RKO (cell line): ENCODE measurements around the gene RNF168.
"Not testable (repeated sequence)": the region's sequence is repeated elsewhere in the genome, so short reads cannot be mapped to it uniquely, and the experiment has no call there.

Experiments
- DNase-seq: peaks from one replicate; pipeline ENCODE4 v3.0.0-alpha.2; 2016; ENCODE audit warnings: low spot score

Gene RNF168

DNA sequence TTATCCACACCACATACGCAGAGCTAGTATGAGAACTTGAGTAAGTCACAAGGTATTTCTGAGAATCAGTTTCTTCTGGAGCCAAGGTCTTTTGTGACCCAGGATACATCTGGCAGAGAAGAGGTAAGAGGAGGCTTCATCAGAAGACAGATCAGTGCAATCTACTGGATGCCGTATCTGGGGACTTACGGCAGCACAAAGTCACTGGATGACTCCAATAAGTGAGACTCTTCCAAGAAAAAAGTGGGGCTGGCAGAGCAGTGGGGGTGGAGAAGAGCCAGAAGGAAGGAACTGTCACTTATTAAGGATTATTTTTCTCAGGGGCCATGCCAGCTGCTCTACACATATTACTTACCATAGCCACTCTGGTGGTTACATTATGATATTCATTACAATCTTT, 39.8 kb downstream of the RNF168 start:
- no peak for DNase-seq

DNA sequence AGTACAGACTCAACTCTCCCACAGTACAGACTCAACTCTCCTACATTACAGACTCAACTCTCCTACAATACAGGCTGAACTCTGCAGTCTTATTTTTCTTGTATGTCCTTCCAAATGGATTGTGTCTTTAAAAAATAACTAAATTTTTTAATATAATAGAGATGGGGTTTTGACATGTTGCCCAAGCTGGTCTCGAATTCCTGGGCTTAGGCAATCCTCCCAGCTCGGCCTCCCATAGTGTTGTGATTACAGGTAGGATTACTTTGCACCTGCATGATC, 40.2 kb downstream of the RNF168 start:
- DNase-seq, result no peak

DNA sequence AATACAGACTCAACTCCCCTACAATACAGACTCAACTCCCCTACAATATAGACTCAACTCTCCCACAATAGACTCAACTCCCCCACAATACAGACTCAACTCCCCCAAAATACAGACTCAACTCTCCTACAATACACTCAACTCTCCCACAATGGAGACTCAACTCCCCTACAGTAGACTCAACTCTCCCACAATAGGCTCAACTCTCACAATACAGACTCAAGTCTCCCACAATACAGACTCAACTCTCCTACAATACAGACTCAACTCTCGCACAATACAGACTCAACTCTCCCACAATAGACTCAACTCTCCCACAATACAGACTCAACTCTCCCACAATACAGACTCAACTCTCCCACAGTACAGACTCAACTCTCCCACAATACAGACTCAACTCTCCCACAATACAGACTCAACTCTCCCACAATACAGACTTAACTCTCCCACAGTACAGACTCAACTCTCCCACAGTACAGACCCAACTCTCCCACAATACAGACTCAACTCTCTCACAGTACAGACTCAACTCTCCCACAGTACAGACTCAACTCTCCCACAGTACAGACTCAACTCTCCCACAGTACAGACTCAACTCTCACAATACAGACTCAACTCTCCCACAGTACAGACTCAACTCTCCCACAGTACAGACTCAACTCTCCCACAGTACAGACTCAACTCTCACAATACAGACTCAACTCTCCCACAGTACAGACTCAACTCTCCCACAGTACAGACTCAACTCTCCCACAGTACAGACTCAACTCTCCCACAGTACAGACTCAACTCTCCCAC, 40.7 kb downstream of the RNF168 start:
- DNase-seq, result not testable (repeated sequence)

DNA sequence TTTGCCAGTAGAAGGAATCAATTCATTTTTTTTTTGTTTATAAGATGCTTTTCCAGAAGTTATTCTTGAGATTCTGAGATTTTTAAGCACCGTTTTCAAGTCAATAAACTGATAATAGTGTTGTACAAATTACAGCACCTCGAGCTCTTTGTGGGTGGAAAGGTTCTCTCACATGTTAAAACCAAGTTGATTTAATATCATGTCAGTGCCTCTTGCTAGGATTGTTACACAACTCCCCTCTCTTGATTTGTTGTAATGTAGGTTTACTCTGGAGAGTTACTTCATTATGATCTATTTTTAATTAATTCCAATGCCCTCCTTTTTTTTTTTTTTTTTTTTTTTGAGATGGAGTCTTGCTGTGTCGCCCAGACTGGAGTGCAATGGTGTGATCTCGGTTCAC, 45.5 kb downstream of the RNF168 start:
- DNase-seq, result no peak

DNA sequence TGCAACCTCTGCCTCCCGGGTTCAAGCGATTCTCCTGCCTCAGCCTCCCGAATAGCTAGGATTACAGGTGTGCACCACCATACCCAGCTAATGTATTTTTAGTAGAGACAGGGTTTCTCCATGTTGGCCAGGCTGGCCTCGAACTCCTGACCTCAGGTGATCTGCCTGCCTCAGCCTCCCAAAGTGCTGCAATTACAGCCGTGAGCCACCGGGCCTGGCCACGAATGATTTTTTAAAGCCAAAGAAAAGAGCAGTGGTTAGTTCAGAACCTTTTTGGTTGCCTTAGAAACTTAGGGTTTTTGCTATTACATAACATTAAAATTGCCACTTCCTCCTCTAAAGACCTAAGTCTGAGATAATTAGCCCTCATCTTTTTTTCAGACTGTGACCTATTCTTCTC, 46.1 kb downstream of the RNF168 start:
- not testable (repeated sequence) for DNase-seq

DNA sequence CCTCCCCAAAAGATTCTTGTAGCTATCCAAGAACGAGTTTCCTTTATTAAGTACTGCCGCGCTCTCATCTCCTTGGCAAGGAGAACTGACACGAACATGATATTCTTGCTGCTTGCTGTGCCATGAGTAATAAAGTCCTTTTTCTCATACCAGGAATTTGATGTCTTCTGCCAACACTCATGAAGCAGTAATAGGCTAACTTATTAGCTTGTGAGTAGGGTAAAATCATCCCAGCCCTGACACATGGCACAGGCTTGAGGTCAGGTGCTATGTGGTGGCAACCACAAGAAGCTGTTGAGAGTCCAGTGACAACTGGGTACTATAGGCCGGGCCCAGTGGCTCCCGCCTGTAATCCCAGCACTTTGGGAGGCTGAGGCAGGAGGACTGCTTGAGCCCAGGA, 48.6 kb downstream of the RNF168 start:
- peak; percentile 28 for DNase-seq

DNA sequence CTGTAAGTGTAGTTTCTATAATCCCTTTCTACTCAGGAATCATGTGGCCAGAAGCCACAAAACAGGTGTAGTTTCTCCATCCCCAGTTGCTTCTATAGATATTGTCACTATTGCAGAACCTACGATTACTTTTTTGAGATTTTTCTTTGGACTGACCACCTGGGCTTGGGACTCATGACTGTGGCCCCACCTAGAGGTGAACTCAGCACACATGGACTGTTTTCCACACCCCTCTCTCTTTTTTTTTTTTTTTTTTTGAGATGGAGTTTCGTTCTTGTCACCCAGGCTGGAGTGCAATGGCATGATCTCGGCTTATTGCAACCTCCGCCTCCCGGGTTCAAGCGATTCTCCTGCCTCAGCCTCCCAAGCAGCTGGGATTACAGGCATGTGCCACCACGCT, 58.2 kb downstream of the RNF168 start:
- not testable (repeated sequence) for DNase-seq

DNA sequence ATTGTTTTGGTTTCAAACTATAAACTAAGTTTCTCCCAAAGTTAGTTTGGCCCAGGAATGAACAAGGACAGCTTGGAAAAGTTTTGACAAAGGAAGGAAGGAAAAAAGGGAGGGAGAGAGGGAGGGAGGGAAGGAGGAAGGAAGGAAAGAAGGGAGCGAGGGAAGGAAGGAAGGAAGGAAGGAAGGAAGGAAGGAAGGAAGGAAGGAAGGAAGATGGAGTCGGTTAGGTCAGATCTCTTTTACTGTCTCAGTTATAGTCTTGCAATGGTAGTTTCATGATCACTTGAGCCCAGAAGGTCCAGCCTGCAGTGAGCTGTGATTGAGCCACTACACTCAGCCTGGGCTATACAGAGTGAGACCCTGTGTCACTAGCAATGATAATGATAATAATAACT, 59.1 kb downstream of the RNF168 start:
- DNase-seq, result no peak

DNA sequence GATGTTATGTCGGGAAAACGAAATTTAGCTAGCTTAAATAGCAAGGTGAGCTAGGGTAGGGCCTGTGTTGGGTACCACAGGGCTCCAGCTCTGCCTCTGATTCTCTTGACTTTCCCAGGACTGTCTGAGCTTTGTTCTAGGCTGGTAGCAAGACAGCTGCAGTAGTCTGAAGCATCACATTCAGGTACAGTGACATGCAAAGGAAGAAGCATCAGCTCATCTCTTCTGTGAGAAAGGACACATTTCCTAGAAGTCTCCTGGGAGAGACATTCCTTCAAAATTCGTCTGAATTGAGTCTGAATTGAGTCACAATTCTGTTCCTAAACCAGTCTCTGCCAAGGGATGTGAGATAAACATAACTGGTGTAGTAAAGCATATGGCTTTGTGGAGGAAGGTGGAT, 62.9 kb downstream of the RNF168 start:
- no peak for DNase-seq

DNA sequence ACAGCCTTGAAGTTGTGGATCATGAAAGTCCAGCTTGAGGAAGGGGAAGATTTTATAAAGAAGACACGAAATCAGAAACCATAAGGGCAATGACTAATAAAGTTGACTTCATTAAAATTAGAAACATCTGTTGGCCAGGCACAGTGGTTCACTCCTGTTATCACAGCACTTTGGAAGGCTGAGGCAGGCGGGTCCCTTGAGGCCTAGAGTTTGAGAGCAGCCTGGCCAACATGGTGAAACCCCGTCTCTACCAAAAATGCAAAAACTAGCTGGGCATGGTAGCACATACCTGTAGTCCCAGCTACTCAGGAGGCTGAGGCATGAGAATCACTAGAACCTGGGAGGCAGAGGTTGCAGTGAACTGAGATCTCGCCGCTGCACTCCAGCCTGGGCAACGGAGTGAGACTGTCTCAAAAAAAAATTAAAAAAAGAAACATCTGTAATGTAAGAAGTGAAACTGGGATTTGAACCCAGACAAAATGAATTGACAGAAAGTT, 63.5 kb downstream of the RNF168 start:
- DNase-seq, result no peak

DNA sequence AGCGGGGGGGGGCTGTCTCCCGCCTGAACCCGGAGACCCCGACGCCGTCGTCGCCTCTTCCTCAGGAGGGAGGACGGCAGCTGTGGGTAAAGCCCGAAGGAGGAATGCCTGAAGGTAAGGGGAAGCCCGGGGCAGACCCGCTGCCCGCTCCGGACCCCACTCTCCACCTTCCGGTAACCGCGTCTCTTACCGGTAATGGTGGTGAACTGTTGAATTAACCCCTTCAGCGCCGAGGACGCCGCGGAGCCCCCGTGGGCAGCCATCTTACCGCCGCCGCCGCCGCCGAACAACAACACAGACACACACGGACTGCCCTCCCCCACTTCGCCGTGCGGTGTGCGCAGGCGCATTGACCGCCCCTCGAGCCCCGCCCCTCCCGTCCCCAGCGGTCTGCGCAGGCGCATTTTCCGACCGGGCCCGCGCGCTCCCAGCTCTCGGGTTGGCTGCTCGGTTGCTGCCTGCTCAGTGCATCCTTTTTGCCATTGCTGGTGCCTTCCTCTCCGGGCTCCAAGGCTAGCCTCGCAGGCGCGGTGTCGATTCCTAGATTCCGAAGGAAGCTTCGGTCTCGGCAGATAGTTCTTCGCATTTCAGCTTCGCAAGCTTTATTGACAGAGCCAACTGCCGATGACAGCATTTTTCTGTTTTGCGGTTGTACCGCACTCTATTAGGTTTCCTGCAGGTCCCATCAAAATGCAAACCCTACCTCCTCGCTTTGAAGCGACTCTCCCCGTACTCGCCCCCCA, 71.3 kb downstream of the RNF168 start, which contains the start of gene UBXN7:
TSS of gene UBXN7 (minus strand) at position 291 of the 743 bp plus-strand sequence. CDS start at position 263, 28 bp downstream.
- peak; percentile 90 for DNase-seq

DNA sequence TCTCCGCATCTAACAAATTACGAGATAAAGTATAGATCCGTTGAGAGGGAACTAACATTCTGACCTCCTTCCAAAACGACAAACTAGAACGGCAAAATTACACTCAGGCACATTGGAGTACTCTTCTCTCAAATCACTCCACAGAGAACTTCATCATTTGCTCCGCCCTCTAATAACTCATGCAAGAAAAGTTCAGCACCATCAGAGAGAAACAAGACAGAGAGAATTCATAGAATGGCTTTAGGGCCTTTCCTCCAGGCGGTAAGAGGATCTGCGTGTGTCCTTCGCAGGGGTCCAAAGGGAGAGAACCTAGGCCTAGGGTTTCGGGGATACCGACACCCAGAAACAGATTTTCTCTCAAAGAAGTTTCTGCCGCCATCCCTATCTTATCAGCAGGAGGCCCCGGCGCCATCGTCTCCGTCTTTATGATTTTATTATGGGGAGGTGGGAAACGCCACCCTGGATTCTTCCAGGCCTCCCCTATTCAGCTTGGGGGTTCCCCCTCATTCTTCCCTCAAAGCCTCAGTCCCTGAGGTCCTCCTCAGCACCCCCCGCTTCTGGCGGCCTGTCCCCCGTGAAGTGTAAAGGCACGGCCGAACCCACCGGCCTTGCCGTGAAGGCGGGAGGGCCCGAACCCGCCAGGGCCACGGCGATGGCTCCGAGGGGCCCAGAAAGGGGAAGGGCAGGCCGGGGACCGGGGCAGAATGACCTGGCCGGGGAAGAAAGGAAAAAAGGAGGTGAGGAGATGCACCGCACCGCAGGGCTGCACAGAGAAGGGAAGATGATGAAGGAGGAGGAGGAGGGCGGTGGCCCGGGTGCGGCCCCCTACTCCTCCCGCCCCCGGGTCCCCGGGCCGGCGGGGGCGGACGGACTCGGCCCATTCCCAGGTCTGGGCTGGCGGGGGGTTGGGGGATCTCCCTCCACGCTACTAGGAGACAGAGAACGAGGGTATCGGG, 72.1 kb downstream of the RNF168 start:
- DNase-seq, result peak; percentile 86

DNA sequence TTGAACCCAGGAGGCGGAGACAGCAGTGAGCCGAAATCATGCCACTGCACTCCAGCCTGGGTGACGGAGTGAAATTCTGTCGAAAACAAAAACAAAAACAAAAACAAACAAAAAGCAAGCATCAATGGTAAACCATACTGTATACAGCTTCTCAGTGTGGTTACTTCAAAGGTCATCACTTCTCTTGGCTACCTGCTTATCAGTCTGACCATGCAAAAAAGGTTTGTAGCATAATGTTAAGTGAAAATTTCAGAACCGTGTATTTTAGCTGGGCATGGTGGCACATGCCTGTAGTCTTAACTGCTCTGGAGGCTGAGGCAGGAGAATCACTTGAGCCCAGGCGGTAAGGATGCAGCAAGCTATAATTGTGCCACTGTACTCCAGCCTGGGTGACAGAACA, 75.5 kb downstream of the RNF168 start:
- no peak for DNase-seq

DNA sequence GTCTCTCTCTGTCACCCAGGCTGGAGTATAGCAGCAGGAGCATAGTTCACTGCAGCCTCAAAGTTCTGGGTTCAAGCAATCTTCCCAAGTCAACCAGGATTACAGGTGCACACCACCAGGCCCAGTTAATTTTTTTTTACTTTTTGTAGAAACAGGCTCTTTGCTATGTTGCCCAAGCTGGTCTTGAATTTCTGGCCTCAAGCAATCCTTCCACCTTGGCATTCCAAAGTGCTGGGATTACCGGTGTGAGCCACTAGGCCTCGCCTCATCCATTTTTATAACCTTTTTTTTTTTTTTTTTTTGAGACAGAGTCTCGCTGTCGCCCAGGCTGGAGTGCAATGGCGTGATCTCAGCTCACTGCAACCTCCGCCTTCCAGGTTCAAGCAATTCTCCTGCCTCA, 79.1 kb downstream of the RNF168 start:
- not testable (repeated sequence) for DNase-seq

DNA sequence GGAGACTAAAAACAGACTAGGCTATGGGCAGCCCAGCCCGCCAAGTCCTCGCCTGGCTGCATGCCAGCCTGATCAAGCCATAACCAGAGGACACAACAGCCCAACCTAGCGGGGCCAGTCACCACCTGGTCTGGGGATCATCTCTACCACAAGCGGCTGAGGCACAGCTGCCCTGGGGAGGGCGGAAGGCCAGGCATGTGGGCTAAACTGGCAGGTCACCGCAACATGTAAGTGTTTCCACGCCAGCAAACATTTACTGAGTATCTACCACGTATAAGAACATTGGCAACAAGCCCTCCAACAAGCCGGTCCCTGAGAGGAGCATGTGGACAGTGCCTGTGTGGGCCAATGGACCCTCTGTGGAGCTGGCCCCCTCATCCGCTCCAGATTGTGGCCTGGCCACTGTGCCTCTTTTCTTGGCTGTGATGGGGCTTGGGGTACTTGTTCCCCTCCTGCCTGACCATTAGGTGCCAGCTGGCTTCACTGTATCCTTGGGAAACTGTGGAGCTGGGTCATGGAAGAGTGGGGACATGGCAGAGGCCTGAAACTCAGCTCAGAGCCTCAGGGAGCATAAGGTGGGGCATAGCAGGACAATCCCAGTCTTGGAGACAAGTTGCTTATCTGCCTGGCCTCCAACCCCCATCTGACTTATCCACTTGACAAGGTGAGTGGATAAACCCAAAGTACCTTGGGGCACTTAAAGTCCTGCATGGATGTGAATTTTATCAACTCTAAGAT, 80.4 kb downstream of the RNF168 start:
- no peak for DNase-seq

DNA sequence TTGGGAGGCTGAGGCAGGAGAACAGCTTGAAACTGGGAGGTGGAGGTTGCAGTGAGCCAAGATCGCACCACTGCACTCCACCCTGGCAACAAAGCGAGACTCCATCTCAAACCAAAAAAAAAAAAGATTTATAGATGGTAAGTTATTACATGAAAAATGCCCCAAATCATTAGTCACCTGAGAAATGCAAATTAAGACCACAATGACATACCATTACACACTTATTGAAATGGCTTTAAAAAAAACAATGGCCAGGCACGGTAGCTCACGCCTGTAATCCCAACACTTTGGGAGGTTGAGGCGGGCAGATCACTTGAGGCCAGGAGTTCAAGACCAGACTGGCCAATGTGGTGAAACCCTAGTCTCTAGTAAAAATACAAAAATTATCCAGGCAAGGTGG, 81.9 kb downstream of the RNF168 start:
- not testable (repeated sequence) for DNase-seq

DNA sequence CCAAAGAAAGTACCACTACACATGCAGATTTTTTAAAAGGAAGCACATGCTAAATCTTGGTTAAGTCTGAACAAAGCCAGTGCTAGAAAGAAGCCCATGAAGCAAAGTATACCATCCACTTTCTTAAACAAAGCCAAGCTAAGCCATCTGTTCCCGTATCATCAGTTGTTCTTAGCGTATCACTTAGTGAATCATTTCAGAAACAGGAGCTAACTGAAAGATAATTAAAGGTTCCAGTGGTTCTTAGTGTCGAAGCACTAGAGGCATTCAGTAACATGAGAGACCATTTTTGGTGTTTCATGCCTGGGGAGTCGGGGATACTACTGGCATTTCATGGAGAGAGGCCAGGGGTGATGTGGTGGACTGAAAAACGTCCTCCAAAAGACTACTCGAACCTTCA, 84.2 kb downstream of the RNF168 start:
- DNase-seq, result no peak
